Measurements from ENCODE around the gene INSYN1.
"Not testable (repeated sequence)": the region's sequence is repeated elsewhere in the genome, so short reads cannot be mapped to it uniquely, and the experiment has no call there.

The INSYN1 gene

DNA sequence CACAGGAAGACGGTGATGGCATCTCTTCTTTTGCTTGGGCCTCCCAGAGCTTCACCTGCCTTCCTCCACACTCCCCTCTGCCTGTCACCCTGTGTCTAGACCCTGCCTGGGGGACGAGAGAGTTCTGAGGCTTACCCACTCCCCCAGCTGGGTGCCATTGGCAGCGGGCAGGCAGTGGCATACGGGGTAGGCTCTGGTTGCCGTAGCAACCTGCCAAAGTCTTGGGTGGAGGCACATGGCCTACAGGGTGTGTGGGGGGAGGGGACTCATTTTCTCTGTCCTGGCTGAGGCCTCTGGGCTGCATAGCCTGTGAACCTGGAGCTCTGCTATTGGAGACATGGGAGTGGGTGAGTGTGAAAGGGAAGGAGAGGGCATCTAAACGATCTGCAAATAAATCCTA, 4.4 kb downstream of the INSYN1 start:
- DNase-seq (ENCODE audit: low read depth), result no peak

DNA sequence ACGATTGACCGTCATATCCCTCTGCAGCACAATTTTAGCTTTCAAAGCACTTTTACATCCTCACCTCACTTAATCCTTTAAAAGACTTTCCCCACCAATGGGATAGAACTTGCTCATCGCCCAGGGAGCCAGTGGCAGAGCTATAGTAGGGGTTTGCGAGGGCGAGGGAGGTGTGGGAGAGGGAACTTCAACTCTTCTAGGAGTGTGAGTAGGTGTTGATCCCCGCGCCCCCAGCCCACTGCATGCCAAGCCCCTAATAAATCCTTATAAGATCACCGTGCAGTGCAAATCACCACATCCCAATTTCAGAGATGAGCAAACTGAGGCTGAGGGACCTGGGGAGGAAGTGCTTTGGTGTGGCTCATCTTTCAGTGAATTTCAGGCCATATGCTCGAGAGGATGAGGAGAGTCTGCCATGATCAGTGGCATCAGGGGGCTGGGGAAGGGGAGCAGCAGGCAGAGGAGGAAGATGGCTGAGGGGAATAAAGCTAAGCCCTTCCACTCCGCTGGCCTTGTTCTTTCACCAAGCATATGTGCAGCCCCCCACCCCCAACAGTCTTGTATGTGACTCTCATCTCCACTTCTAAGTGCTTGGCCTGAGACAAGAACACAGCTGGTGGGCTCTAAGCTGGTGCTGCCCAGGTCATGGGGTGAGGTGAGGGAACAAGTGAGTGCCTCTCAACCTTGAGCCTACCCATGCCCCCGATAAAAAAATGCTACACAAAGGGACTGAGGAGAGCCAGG, 5.1 kb downstream of the INSYN1 start:
- no peak for DNase-seq (ENCODE audit: low read depth)

DNA sequence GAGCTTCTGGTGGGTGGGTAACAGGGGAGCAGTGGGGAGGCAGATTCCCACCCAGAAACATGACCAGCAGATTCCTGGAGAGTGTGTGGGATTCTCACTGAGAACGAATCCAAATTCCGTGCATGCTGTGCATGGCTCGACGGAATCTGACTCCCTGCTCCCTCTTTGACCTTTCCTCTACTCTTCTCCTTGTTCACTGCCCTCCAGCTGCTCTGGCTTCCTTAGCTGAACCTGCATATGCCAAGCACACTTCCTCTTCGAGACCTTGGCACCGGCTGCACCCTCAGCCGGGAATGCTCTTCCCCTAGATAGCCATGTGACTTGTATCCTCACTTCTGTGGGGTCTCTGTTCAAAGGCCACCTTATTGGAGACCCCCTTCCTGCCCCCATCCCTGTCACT, 6.3 kb downstream of the INSYN1 start:
- no peak for DNase-seq (ENCODE audit: low read depth)

DNA sequence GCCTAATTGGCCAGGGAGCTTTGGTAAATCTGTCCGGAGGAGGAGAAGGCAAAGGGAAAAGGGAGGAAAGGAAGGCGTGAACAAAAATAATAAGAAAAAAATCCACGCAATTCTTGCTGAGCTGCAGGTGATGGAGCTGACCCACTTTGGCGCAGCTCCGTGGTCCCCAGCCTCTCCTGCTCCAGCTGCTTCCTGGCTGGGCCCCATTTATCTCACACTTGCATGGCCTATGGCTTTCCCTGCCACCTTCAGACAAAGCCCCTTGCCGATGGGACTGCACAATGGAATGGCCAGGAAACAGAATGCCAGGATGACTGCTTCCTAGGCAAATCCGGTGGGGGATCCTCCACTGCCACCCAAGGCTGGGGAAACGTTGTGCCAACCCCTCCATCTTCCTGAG, 6.9 kb downstream of the INSYN1 start:
- DNase-seq (ENCODE audit: low read depth), result no peak

DNA sequence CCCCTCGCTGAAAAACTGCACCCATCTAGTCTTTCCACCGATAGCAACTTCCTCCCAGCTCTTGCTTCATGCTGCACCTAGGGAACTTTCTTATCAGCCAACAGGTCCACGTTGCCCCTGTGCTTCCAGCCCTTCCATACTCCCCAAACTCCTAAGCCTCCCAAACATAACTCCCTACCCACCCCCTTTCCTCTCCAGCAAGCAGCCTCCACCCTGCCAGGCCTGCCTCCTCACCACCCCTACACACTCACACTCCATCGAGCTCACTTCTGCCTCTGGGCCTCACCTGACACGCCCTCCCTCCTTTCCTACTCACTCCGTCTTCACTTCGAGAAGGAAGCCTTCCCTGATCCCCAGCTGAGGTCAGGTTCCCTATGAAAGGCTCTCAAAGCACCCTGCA, 8.1 kb downstream of the INSYN1 start:
- DNase-seq (ENCODE audit: low read depth), result no peak

DNA sequence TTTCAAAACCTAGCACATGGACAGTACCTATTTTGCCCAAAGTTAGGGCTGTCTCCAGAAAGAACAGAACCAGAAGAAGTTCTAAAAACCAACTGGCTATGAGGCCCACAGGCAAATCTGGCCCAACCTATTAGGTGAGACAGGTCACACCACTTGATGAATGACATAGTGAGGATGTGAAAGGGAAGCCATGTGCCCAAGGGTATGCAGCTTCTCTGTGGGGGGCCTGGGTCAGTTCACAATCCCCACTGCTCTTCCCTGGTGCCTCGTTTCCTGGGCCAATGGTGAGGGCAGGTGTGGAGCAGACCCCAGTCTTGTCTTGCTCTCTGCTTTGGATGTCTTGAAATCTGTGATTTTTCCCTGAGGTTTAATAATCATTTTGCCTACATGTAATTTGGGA, 8.9 kb downstream of the INSYN1 start:
- DNase-seq (ENCODE audit: low read depth), result no peak

DNA sequence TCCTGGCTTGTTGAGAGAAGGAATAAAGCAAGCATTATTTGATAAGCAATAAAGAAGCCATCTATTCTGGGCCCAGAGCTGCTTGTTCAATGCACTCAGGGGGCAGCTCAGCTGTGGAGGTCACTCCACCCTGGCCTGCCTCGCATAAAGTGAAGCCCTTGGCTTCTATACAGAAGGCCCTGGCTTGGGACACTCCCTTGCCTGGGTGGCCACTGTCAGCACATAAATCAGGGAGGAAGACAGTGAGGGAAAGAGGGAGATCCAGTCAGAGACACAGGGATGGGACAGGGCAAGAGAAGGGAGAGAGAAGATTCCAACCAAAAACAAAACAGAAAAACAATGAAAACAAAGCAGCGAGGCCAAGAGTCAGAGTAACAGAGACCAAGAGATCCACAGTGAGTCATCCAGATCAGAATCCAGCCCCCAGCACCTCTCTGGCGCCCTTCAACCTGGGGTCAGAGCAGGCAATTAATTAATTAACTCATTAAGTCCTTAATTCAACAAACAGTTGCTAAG, 11.8 kb downstream of the INSYN1 start:
- no peak for DNase-seq (ENCODE audit: low read depth)

DNA sequence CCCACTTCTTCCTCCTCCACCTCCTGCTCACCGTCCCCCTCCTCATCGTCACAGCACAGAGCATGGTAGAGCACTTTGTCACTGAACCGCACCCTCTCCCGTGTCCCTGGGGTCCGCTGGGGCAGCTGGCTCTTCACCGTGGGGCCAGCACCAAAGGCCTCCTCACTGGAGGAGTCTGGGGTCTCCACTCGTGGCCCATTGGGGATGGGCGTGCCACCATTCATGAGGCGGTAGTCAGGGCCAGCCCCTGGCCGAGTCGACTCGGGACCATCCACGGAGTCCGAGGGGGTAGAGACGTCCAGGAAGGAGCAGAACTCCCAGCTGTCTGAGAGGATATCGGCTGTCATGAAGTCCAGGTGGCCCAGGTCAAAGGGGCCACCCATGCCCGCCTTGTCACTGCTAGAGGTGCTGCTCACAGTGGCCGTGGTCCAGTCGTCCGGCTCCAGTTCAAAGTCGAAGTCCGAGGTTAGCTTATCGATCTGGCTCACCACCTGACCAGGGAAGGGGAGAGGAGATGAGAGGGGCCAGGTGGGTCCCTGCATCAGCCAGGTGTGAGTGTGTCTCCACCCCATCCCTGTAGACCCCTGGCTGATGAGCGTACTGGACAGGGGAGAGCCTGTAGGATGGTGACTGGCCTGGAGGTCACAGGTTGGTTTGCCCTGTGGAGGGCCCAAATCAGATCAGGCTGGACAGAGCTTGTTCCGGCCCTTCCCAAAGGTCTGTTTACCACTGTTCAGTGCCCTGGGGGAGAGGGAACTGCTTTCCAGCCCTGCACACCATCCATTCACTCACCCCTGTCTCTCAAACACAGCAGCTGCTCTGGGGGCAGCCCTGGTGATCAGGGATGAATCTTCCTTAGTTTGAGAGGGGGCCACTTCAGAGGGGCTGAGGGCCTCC, 12.8 kb downstream of the INSYN1 start:
- DNase-seq (ENCODE audit: low read depth), result no peak

DNA sequence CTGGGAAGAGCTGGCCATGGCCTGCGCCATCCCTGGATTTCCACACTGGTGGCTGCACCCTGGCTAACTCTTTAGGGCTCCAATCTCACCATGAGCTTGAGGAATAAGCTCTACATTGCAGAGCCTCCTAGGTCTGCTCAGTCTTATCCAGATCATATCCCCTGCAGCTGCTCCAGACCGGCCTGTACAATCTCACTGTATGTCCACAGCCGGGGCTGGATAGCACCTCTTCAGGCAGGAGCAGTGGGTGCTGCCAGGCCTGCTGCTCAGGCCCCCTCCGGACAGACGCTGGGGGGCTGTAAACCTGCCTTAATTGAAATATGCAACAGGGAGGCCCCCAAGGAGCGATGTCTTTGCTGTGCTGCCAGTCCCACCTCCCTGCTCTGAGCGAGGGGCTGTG, 15.6 kb downstream of the INSYN1 start:
- DNase-seq (ENCODE audit: low read depth), result no peak

DNA sequence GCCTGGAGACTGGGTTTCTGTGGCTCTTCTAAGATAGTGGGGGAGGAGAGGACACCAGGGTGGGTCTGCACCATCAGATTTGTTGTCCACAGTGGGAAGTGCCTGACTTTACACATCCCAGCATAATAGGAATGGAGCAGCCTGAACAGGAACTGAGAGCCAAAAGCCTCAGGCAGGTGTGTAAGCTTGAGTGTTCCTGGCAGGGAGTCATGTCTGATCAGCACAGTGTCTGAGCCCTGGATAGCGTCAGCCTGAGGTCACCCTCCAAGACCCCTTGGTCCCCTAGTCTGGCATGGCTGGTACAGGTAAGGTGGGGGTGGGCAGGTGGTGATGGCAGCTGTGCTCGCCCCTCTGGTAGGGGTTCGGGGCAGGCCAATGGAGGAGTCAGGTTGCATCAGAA, 20.2 kb downstream of the INSYN1 start:
- DNase-seq (ENCODE audit: low read depth), result no peak

DNA sequence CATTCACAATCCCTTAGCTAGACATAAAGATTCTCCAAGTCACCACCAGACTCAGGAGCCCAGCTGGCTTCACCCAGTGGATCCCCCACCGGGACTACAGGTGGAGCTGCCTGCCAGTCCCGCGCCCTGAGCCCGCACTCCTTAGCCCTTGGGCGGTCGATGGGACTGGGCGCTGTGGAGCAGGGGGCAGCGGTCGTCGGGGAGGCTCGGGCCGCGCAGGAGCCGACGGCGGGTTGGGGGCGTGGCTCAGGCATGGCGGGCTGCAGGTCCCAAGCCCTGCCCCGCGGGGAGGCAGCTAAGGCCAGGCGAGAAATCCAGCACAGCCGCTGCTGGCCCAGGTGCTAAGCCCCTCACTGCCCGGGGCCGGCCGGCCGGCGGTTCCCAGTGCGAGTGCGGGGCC, 21.1 kb downstream of the INSYN1 start:
- DNase-seq (ENCODE audit: low read depth), result not testable (repeated sequence)

DNA sequence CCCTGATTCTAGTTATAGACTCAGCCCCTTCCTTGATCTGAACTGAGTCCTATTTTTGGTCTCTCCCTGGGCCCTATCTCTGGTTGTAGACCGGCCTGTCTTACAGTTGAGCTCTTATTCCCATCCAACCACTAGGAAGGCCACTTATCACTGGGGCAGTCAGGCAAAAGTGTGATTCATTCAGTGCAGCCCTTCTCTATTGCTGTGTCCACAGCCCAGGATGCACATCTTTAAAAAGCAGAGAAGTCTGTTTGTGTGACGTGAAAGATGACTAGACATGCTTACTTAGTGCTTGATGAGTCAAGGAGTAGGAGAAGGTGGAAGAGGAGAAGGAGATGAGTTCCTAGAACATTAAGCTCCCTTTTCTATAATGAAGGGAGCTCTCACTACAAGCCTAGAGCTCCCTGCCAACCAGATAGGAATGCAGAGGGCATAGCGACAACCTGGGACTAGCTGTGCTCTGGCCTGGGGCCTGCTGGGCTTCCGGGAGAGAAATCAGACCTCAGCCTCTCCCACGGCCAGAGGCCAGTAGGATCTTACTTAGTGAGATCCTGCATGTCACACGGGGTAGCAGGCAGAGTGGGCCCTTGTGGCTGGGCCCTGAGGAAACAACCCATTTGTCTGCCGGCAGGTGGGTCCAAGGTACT, 25.7 kb downstream of the INSYN1 start:
- peak; percentile 82 for DNase-seq (ENCODE audit: low read depth)

DNA sequence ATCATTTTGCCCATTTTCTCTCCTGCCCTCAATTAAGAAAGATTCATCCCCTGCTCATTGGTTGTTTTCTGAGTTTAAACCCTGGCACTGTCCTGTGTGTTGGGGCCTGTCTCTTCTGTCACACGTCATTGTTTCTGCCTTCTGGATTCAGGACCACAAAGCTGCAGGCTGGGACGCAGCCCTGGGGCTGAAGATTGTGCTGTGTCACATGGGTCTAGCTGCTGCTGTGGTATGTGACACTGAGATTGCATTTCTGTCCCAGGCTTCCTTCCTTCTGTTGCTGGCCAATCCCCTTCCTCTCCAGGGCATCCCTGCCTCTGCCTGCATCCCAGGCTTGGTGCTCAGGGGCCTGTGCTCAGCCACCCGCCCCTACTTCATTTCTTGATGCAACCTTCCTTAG, 28.9 kb downstream of the INSYN1 start:
- no peak for DNase-seq (ENCODE audit: low read depth)

DNA sequence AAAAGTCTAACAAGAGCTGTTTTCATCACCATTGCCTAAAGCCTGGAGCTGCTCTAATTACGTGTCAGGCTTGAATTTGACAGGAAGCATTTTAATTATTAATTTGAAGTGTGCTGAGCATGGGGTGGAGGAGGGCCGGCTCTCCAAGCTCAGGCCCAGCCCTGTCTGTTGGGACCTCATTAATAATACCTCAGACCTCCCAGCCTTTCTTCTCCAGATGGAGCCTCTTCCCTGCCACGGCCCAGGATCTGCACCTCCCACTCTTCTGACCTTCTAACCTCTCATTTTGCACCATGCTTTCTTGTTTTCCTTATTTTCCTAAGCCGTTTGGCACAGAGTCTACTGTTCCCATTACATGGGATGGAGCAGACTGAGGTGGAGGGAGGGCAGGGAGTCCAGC, 30.0 kb downstream of the INSYN1 start:
- DNase-seq (ENCODE audit: low read depth), result no peak

DNA sequence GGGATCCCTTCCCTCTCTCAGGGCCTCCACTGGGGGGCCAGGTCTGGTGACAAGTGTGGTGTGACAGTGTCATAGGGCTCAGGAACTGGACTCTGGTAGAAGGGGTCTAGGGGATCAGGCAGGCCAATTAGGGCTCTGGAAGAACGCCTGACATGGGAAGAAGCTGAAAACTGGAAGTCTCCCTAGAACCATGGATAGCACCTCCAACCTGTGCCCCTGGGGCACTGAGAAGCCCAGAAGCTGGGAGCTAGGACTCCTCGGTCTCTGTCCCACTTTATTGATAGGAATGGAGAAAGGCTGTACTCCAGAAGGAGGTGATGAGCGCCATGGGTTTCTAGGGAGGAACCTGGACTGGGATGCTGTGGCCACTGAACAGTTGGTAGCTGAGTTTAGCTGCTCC, 30.7 kb downstream of the INSYN1 start:
- DNase-seq (ENCODE audit: low read depth), result no peak

DNA sequence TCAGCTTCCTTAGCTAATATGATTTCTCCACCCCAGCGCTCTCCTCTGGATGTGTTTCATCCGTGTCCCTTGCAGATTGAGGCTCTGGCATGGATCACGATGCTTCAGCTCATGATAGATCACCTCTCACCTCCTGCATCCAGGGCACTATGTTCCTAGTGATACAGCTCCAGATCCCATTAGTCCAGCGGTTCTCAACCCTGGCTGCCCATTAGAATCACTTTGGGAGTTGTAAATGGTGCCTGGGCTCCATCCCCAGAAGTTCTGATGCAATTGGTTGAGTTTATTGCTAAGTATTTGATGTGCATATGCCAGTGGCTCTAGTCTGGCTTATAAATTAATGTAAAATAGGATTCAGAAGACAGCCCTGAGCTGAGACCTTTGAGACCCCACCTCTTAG, 34.5 kb downstream of the INSYN1 start:
- no peak for DNase-seq (ENCODE audit: low read depth)

DNA sequence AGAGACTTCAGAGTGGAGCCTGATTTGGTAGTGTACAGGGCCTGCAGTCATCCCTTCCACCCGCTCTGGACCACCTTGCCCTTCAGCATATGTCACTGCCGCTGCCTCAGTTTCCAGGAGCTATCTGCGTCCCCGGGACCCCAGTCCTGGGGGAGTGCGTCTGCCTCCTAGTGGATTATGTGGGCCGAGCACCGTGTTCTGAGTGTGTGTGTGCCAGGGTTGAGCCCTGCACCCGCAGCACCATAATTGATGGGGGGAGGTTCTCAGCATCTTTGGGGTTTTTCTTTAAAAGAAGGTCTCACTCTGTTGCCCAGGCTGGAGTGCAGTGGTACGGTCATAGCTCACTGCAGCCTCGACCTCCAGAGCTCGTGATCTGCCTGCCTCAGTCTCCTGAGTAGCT, 35.3 kb downstream of the INSYN1 start:
- no peak for DNase-seq (ENCODE audit: low read depth)

DNA sequence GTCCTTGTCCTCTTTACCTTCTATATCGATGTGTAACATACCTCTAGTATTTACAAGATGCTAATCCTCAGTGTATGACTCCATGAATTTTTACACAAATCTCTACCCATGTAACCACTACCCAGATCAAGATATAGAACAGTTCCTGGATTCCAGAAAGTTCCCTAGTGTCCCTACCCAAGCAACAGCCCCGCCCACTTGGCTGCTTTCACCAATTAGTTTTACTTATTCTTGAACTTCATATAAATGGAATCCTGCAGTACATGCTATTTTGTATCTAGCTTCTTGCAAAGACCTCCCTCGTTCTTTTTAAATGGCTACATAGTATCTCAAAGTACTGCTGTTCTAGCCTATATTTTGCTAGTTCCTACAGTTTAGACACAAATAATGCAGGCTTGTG, 35.9 kb downstream of the INSYN1 start:
- DNase-seq (ENCODE audit: low read depth), result no peak

DNA sequence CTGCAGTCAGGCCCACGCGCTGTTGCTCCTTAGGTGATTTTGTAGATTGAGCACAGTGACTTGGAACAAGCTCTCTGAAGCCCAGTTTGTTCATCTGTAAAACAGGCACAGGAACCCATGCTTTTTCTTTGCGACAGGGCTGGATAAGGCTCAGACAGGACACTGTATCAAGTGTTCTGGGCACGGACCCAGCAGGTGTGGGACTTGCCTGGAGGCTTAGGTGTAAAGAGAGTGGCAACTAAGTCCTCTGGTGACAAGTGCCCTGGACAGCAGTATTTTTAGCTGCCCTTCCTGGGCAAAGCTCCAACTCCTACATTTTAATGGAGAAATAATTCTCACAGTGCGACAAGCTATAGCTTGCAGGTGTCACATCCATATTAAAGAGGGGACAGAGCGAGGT, 36.7 kb downstream of the INSYN1 start:
- no peak for DNase-seq (ENCODE audit: low read depth)

DNA sequence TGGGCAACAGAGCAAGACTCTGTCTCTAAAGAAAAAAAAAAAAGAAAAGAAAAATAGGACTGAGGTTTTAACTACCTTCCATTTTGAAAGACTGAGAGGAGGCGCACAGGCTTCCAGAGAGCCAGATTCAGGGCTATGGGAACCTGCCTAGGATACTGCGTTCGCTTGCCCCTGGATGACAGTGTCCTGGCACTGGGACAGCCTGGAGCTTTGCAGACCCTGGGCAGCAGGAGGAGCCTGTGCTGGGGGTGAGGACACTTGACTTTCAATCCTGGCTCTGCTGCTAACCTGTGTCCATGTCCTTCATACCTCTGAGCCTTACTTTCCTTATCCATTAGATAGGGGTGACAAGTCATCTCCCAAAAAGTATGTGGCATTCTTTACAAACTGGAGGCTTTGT, 37.7 kb downstream of the INSYN1 start:
- DNase-seq (ENCODE audit: low read depth), result no peak

DNA sequence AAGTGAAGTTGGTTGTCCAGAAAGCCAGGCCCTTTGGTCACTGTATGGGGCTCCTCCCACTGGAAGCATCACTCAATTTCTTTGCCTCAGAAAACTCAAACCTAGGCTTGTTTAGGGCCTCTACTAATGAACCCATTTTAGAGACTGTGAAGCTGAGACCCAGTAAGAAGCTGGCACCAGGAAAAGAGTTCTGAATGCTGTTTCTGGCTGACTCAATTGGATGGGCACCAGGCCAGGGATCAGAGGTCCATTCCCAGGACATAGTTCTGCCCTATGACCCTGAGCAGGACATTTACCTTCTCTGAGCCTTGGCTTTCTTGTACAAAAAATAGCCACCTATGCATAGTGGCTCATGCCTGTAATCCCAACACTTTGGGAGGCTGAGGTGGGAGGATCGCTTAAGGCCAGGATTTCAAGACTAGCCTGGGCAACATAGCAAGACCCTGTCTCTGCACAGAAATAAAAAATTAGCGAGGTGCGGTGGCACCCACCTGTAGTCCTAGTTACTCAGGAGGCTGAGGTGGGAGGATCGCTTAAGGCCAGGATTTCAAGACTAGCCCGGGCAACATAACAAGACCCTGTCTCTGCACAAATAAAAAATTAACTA, 38.4 kb downstream of the INSYN1 start:
- DNase-seq (ENCODE audit: low read depth), result no peak

DNA sequence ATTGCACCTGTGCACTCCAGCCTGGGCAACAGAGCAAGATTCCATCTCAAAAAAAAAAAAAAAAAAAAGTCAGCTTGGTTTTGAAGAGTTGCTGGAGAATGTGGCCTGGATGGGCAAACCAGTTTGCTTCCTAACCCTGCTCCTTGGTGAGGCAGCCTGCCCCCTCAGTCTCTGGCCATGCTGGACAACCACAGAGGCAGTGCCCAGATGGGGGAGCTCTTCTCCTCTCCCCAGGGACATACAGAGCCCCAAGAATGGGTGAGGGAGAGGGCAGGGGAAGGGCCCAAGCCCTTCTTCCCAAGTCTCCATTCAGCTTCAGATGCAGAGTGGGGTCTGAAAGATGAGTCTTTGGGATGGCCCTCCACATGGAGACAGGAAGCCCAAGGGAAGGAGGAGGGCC, 41.0 kb downstream of the INSYN1 start:
- peak; percentile 7 for DNase-seq (ENCODE audit: low read depth)
